Stimulated activated CD8-positive, alpha-beta memory T cell treated with anti-CD3 and anti-CD28 coated beads, Interleukin-2, amount 100 ng/mL, for 1 hour (primary cell): ENCODE results near the gene RGS6.

Source experiments
- DNase-seq, 2 donors: peaks; one replicate each; pipeline ENCODE4 v3.0.0-alpha.2; 2020; ENCODE audit warnings: low read depth in 2 of 2

RGS6 gene

DNA sequence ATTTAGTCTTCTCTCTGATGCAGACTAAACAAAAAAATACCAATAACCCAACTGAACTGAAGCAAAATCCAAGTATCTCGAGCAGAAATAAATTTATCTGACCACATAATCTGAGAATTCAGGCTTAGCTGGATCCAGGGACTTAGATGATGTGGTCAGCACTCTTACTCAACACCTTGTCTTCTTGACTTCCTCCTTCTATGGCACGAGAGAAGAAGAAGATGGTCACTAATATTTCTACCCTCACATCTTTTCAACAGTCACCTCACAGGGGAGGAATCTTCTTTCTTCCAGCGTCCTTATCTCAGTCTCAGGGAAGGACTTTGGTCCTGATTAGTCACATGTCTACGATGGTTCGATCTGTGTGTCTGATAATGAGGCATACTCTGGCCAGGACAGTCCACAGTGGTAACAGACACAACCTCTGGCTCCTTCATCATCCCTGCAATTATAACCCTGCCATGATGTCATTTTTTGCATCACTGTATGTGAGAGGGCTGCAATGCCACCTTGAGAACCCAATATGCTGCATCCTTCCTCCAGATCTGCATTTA is 15.8 kb downstream of the RGS6 start:
- no peak for DNase-seq

DNA sequence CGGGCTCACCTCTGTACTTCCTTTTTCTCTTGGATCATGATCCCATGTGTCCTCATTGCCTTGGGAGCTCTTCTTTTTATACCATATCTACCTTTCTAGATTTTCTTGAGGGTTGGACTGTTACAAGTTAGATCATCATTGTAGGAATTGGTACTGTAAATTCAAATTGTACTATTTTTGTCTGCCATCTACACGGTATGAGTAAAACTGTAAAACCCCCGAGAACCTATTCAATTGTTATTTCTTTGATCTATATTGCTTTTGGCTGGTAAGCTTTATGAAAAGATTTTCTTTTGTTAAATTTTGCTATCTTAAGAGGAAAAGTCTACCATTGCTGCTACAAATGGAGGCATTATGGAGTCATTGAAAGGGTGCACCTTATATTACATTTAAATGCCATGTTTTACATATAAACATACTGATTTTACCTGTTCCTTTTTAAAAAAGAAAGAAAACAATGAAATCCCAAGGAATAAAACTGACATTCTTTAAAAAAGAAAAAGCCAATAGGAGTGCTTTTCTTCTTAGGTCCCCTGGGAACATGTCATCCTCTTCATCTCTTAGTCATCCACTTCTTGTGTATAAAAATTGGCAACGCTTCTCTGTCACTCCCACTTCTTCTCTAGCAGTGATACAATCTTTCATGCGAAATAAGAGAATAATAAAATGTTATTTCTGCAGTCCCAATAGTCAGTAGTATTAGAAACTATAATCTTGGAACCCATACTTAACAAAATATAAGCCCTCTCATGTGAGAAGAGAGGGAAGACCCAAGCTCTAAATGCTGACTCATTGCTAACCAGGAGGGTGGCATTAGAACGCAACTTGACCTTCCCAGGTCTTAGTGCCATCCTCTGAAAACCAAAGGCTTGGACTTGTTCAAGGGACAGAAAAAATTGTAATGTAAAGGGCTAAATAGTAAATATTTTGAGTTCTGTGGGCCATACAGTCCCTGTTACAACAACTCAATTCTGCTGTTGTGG is 20.4 kb downstream of the RGS6 start:
- no peak for DNase-seq

- DNase-seq = no peak
Observed at GRCh38 chr14:71956920-71957563, 24.8 kb downstream of the RGS6 start.

DNA sequence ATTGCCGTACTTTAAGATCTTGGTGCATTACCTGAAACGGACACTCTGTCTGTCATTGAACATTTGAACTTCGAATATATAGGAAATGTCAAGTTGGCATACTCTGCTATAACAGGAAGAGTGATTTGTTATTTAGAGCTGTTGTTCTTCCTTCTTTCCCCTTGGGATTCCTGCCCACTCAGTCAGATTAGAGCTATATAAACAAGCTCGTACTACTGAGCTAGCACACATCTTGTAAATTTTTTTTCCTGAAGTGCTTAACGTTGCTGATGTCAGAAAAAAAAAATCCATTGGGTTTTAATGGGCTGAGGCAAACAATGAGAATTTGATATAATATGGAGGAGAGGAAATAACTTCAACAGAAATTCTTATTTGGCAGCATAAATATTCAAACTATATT is 26.8 kb downstream of the RGS6 start:
- no peak for DNase-seq

DNA sequence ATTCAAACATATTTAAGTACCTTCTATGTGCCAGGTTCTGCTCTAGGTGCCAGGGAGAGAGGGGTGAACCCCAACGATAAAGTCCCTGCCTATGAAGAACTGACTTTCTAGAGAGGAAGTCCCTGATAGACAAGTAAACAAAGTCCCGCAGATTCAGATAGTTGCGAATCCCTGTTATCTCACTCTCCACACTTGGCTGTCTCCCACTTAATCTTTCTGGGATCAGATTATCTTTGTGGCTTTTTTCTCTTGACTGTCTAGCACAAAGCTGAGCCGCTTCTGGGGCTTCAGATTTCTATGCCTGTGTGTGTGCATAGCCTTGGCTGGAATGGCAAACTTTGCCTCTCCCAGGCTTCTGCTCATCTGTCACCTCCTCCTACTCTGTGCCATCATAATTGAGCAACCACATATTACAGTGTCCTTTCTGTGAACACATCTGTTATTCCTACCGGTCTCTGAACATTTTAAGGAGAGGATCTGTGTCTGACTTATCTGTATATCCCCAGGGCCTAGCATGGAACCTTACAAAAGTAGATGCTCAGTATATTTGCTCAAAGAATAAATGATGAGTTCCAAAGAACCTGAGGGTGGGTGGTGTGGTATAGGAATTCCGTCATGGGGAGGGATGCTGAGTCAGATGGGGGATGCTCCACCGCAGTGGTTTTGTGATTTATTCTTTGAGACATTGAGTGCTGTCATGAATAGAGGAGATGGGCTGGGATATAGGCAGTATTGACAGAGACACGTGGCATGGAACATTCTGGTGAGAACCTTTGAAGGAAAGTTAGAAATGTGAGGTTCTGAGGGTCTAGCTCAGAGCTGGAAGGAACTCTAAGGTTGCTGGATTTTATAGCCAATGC is 28.5 kb downstream of the RGS6 start:
- no peak for DNase-seq

- no peak for DNase-seq
Observed at GRCh38 chr14:71961972-71962371, 29.7 kb downstream of the RGS6 start.

DNA sequence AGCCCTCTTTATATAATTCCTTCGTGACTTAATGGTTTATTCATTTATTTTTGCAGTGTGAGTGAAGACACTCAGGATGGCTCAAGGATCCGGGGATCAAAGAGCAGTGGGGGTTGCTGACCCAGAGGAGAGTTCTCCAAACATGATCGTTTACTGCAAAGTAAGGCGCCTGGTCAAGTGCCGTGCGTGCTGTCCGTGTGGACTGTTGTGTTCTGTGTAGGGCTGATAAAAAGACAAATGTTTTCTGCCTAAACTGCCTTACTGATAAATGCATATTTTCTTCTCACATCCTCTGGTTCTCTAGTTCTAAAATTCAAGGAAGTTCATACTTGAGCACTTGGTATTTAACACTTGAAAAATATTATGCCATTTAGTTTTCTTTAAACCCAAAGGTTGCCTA is 32.5 kb downstream of the RGS6 start:
- no peak for DNase-seq

DNA sequence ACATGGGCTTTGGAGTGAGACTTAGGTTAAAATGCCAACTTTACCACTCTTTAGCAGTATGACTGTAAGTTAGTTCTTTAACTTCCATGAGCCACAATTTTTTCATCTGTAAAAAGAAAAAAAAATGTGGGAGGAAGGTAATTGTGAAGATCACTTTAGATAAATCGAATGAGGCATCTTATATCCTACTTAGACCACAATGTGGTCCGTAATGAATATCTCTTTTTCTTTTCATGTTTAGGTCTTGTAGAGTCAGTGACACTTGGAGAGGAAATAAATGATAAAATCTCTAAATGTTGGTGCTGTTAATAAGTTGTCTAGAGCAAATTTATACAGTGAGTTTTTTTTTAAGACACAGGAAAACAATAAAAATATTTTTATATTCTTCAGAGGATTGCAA is 34.3 kb downstream of the RGS6 start:
- DNase-seq = no peak

DNA sequence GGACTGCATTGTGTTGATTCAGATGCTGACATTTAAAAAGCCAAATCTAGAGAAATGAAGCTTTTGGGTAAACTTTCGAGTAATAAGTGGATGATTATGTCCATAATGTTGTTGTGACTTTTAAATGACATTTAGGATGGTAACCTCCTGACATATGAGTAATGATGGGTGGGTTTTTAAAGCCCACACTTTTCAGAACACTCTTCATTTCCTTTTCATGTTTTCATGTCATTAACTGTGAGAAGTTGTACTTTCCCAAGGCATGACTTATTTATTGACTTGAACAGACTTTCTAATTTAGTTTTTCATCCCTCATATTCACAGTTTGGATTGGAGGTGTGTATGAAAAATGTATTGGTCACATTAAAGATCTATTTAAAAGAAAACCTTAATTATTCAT is 35.5 kb downstream of the RGS6 start:
- DNase-seq = no peak

DNA sequence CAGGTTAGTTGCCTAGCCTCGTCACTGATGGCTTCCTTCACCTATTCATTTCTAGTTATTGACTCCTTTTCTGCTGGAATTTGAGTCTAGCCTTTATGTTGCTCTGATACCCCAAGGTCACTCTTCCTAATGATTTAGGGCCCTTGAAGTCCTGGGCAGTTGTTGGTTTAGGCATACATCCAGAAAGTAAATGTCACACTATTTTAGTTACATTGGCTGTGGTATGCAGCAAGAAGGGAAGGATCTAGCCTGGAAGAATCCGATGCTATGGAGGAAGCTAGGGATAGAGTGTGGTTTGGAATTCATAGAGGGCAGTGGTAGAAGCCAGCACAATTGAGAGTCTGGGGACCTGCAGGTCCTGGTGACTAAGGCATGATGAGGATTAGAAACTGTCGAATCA is 38.0 kb downstream of the RGS6 start:
- DNase-seq = no peak

DNA sequence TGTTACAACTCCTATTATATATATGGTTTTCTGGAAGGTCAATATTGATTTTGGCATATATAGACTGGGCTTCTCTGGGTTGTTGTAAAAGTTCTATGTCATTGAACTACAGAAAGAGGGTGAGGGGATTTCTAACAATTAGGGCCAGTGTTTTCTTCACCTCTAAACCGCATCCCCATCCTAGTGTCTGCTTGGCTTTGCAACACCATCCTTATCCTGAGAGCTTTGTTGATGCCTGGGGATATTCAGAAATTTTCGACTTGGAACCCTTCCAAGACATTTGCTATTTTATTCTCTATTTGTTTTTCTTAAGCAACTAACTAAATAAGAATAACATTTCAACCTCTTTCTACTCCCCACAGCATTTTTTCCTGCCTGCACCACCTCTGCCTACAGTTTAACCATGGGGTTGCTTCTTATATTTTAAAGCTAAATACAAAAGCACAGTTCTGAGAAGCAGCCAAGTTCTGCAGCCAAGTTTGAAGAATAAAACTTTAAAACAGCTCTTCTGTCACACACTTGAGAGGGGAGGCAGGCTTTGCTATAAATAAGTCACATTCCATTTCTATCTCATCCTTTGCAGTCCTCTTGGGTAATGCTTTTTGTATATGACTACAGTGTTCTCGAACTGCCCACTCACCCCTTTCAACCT is 53.4 kb downstream of the RGS6 start:
- no peak for DNase-seq

DNA sequence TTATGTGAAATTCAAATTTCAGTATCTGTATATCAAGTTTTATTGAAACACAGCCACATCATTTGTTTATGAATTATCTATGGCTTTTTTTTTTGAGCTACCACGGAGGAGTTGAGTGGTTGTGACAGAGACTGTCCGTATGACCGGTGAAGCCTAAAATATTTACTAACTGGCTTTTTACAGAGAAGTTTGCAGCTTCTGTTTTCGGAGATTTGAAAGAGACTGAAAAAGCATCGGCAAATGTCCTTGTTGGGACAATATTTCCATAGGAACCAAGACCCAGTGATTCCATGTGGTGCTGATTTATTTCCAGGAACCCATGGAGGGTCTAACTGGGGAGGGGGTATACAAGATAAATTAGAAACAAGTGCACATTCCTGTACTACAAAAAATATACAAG is 56.2 kb downstream of the RGS6 start:
- DNase-seq = no peak

DNA sequence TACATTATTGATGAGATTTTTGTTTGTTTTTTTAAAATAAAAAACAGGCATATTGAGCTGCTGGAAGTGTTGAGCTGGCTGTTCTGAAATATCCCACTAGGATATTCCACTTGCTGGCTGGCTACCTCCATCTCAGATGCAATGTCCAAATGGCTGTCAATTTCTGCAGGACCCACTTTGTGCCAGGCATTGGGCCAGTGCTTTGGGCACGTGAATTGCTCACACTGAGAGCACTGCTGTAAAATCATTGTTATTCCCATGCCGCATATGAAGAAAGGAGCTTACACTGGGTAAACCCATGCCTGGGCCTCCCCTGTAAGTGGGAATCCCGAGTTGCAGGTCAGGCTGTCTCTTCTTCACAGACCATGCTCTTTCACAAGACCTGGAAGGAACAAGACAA is 56.7 kb downstream of the RGS6 start:
- DNase-seq = no peak

DNA sequence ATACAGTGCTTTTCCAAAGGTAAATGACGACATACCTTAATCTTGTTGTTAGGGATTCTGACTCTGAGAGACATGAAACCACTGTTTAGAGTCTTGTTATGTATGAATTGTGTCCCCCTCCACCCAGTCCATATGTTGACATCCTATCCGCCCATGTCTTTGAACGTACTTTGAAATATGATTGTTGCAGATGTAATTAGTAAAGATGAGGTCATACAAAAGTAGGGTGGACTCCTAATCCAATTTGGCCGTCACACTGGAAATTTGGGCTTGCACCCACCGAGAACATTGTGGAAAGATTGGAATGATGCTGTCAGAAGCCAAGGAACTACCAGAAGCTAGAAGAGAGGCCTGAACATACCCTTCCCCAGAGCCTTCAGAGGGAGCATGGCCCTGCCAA is 62.2 kb downstream of the RGS6 start:
- DNase-seq = no peak

GRCh38 chr14:71995741-71996140 is 63.5 kb downstream of the RGS6 start:
- DNase-seq = no peak

- no peak for DNase-seq
Observed at GRCh38 chr14:71996610-71997009, 64.4 kb downstream of the RGS6 start.

- no peak for DNase-seq
Observed at GRCh38 chr14:72000907-72001306, 68.7 kb downstream of the RGS6 start.

GRCh38 chr14:72002731-72003130 is 70.5 kb downstream of the RGS6 start:
- no peak for DNase-seq

GRCh38 chr14:72008666-72009065 is 76.4 kb downstream of the RGS6 start:
- DNase-seq = no peak

DNA sequence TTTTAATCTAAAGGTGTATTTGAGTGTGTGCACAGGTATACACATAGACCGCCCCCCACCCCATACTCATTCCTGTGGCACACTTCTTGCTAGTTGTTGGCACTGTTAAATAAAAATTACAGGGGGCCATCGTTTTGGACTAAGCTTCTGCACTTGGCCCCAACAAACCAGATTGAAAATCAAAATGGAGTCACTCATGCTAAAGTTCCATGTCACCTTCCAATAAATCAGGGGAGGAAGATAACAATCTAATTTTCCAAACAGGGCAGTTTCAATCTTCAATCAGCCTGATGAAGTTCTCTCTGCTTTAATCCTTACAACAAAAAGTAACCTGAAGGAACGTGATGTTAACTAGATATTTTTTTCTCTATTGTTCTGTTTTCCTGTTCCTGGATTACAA is 78.2 kb downstream of the RGS6 start:
- DNase-seq = no peak

- no peak for DNase-seq
Observed at GRCh38 chr14:72013721-72014345, 81.6 kb downstream of the RGS6 start.
